H1 (cell line): ENCODE results near the gene KLF14. TPM values are rescaled to one million over a fixed set of nuclear protein-coding genes. Genes with fewer than 3 reads are reported as not detected.

Source experiments
- CHD7 ChIP-seq: fragments of 300-600 bp; sonication (generic); IDR thresholded peaks from 2 replicates; pipeline ENCODE4 v1.7.1; 2012; ENCODE audit warnings: low read length, moderate library complexity, mild to moderate bottlenecking, inconsistent platforms; ENCODE audit not compliant: insufficient replicate concordance
- EGR1 ChIP-seq: IDR thresholded peaks from 2 replicates; pipeline ENCODE4 v1.6.1; 2011; ENCODE audit warnings: low read depth, low read length, borderline replicate concordance
- MAFK ChIP-seq: IDR thresholded peaks from 2 replicates; pipeline ENCODE4 v1.6.1; 2012; ENCODE audit warnings: low read depth, mild to moderate bottlenecking, improper control_type of control experiment, low read length
- RXRA ChIP-seq: IDR thresholded peaks from 2 replicates; pipeline ENCODE4 v1.6.1; 2011; ENCODE audit warnings: low read depth, mild to moderate bottlenecking, low read length, moderate library complexity; ENCODE audit not compliant: insufficient read depth
- SAP30 ChIP-seq: fragments of 300-600 bp; sonication (generic); IDR thresholded peaks from 2 replicates; pipeline ENCODE4 v1.7.1; 2012; ENCODE audit warnings: low read length, moderate library complexity, mild to moderate bottlenecking, inconsistent platforms; ENCODE audit not compliant: insufficient read depth, insufficient replicate concordance
- SIN3A ChIP-seq, 2 experiments: IDR thresholded peaks in 1 of 2; conservative IDR thresholded peaks in 1 of 2; 2 replicates each; pipeline ENCODE4 v1.6.1; 2011 to 2012; ENCODE audit warnings: low read length in 2 of 2, improper control_type of control experiment in 1 of 2, low read depth in 1 of 2, mild to moderate bottlenecking in 1 of 2
- TAF7 ChIP-seq: optimal IDR thresholded peaks from 2 replicates; pipeline ENCODE3; 2011; ENCODE audit warnings: low read depth, mild to moderate bottlenecking, inconsistent platforms, low read length, moderate library complexity, borderline replicate concordance
- TEAD4 ChIP-seq: IDR thresholded peaks from 2 replicates; pipeline ENCODE4 v1.6.1; 2012; ENCODE audit warnings: low read depth, low read length, inconsistent platforms, mixed read lengths
- polyA plus RNA-seq, 7 experiments: library from polyadenylated mRNA; depleted of rRNA in 3 of 7; stranded (reverse) in 5 of 7; unstranded in 2 of 7; fragments of >200 nt in 5 of 7; fragments of 200-250 nt in 2 of 7; gene quantifications; 1 replicate in 5 of 7; 2 replicates in 1 of 7; 4 replicates in 1 of 7; pipeline versions ENCODE4 v1.2.1 to v1.2.3, GENCODE V29; 2011 to 2013; ENCODE audit warnings: missing spikeins in 2 of 7, mixed read lengths in 2 of 7
- total RNA-seq: library from RNA; stranded (reverse); fragmentation: NEBNext Ultra II Directional; extraction: Animal tissue kit (Norgen Biotek cat#: 25700); gene quantifications from 2 replicates; pipeline ENCODE4 v1.2.1, GENCODE V29; 2021

KLF14 gene
- total and polyA plus RNA-seq, 2 of the 8 experiments (the other 6 are each of a cell fraction or from before 2014, with no cell fraction given): 0.02 TPM; not detected in 1

GRCh38 chr7:130741331-130741995 lies 7.5 kb upstream of the KLF14 start (continued):
- TF ChIP-seq CHD7 (no peak), RXRA (no peak), TAF7 (no peak), EGR1 (no peak), SIN3A (conservative IDR thresholded peaks at IDR 0.05 in 1 of 2, IDR thresholded peaks at IDR 0.05 in 1 of 2; ENCODE audit: low read depth in 1 of 2, low read length in 2 of 2) (no peak), TEAD4 (no peak), SAP30 (no peak), MAFK (no peak)
